GM23338 (cell line): ENCODE data around the gene EHBP1L1. TPM values are rescaled to one million over a fixed set of nuclear protein-coding genes. Genes with fewer than 3 reads are reported as not detected.

Source experiments
- CTCF ChIP-seq, 2 experiments: fragments of 200-600 bp in 1 of 2; sonication (generic) in 1 of 2; conservative IDR thresholded peaks; 2 replicates each; pipeline versions ENCODE4 v1.5.1 to v1.6.1; 2016 to 2017; ENCODE audit warnings: antibody characterized with exemption in 2 of 2, low read depth in 2 of 2, mild to moderate bottlenecking in 2 of 2, moderate library complexity in 1 of 2
- EZH2 ChIP-seq: fragments of 200-600 bp; sonication (generic); IDR thresholded peaks from one replicate; pipeline ENCODE4 v1.8.0; 2017; ENCODE audit warnings: antibody characterized with exemption, mild to moderate bottlenecking, low read depth; ENCODE audit not compliant: unreplicated experiment
- POLR2AphosphoS5 ChIP-seq: IDR thresholded peaks from 2 replicates; pipeline ENCODE4 v1.6.1; 2016; ENCODE audit warnings: antibody characterized with exemption, low read depth
- REST ChIP-seq: IDR thresholded peaks from one replicate; pipeline ENCODE4 v1.6.1; 2018; ENCODE audit warnings: antibody characterized with exemption; ENCODE audit not compliant: unreplicated experiment
- ZNF462 ChIP-seq: fragments of 250-450 bp; sonication (Bioruptor Pico); IDR thresholded peaks from 2 replicates; pipeline ENCODE4 v1.5.0; 2020; ENCODE audit warnings: mild to moderate bottlenecking, moderate library complexity
- polyA plus RNA-seq: library from polyadenylated mRNA; unstranded; fragments of >200 nt; fragmentation: Nextera tagmentation; extraction: Ambion mirVana; gene quantifications from 2 replicates; pipeline ENCODE4 v1.2.1, GENCODE V29; 2016
- total RNA-seq: library from RNA; depleted of rRNA; stranded (reverse); fragments of >200 nt; shearing (Covaris generic); gene quantifications from 2 replicates; pipeline ENCODE4 v1.2.3, GENCODE V29; 2014

EHBP1L1 gene
- total and polyA plus RNA-seq, 2 experiments from 2014 or later: 2.9 to 10.9 TPM

GRCh38 chr11:65559535-65559934 is 16.3 kb upstream of the EHBP1L1 start (continued):
- TF ChIP-seq ZNF462 (CRISPR knock-in tag) (no peak), CTCF (conservative IDR thresholded peaks at IDR 0.05; ENCODE audit: low read depth in 2 of 2) (no peak), EZH2 (no peak), REST (no peak), POLR2AphosphoS5 (no peak)
